CD4-positive, alpha-beta T cell treated with Interferon gamma for 1 hour (primary cell): ENCODE results near the gene SLA2.
"Not testable (repeated sequence)": the region's sequence is repeated elsewhere in the genome, so short reads cannot be mapped to it uniquely, and the experiment has no call there.

Experiments
- DNase-seq: peaks from one replicate; pipeline ENCODE4 v3.0.0-alpha.2; 2020

Gene SLA2

GRCh38 chr20:36645998-36646397 is at the start of gene SLA2:
Gene SLA2 (minus strand): TSS chr20:36646196. CDS start chr20:36641335, 4,861 bp downstream.
- peak; percentile 72 for DNase-seq

- DNase-seq: not testable (repeated sequence)
These were observed 49.5 kb upstream of the SLA2 start for GRCh38 chr20:36695467-36695866.

GRCh38 chr20:36688630-36689029 is 42.6 kb upstream of the SLA2 start:
- no peak for DNase-seq

GRCh38 chr20:36687850-36688249 is 41.9 kb upstream of the SLA2 start:
- no peak for DNase-seq

- DNase-seq: no peak
These were observed 40.9 kb upstream of the SLA2 start for GRCh38 chr20:36686944-36687343.

- DNase-seq: no peak
These were observed 40.5 kb upstream of the SLA2 start for GRCh38 chr20:36686504-36686903.

- no peak for DNase-seq
These were observed 38.8 kb upstream of the SLA2 start for GRCh38 chr20:36684747-36685146.

- DNase-seq: no peak
These were observed 36.3 kb upstream of the SLA2 start for GRCh38 chr20:36682311-36682710.

GRCh38 chr20:36677422-36677771 is 31.4 kb upstream of the SLA2 start:
- DNase-seq: no peak

GRCh38 chr20:36676701-36677421 is 30.9 kb upstream of the SLA2 start:
- no peak for DNase-seq

GRCh38 chr20:36675545-36675944 is 29.5 kb upstream of the SLA2 start:
- not testable (repeated sequence) for DNase-seq

GRCh38 chr20:36672991-36673390 is 27.0 kb upstream of the SLA2 start:
- DNase-seq: no peak

- DNase-seq: no peak
These were observed 24.8 kb upstream of the SLA2 start for GRCh38 chr20:36670665-36671357.

GRCh38 chr20:36666181-36666740 is 20.3 kb upstream of the SLA2 start:
- no peak for DNase-seq

GRCh38 chr20:36663031-36663430 is 17.0 kb upstream of the SLA2 start:
- no peak for DNase-seq

- DNase-seq: no peak
These were observed 12.3 kb upstream of the SLA2 start for GRCh38 chr20:36658300-36658699.

GRCh38 chr20:36656733-36657132 is 10.7 kb upstream of the SLA2 start:
- no peak for DNase-seq

- DNase-seq: no peak
These were observed 9.0 kb upstream of the SLA2 start for GRCh38 chr20:36655004-36655403.

GRCh38 chr20:36654506-36654905 is 8.5 kb upstream of the SLA2 start:
- no peak for DNase-seq

GRCh38 chr20:36653456-36653855 is 7.5 kb upstream of the SLA2 start:
- no peak for DNase-seq

- no peak for DNase-seq
These were observed 1.5 kb upstream of the SLA2 start for GRCh38 chr20:36647196-36648121.

GRCh38 chr20:36646678-36647077 is 682 bp upstream of the SLA2 start:
- DNase-seq: no peak

- no peak for DNase-seq
These were observed 643 bp downstream of the SLA2 start for GRCh38 chr20:36645353-36645752.
